CD4-positive, alpha-beta T cell treated with Interferon gamma for 1 hour (primary cell): Measurements from ENCODE around the gene GLI2.

ENCODE experiments used
- DNase-seq: peaks from one replicate; pipeline ENCODE4 v3.0.0-alpha.2; 2020

Gene GLI2

GRCh38 chr2:120715941-120716340 is 19.7 kb upstream of the GLI2 start:
- DNase-seq: no peak

DNA sequence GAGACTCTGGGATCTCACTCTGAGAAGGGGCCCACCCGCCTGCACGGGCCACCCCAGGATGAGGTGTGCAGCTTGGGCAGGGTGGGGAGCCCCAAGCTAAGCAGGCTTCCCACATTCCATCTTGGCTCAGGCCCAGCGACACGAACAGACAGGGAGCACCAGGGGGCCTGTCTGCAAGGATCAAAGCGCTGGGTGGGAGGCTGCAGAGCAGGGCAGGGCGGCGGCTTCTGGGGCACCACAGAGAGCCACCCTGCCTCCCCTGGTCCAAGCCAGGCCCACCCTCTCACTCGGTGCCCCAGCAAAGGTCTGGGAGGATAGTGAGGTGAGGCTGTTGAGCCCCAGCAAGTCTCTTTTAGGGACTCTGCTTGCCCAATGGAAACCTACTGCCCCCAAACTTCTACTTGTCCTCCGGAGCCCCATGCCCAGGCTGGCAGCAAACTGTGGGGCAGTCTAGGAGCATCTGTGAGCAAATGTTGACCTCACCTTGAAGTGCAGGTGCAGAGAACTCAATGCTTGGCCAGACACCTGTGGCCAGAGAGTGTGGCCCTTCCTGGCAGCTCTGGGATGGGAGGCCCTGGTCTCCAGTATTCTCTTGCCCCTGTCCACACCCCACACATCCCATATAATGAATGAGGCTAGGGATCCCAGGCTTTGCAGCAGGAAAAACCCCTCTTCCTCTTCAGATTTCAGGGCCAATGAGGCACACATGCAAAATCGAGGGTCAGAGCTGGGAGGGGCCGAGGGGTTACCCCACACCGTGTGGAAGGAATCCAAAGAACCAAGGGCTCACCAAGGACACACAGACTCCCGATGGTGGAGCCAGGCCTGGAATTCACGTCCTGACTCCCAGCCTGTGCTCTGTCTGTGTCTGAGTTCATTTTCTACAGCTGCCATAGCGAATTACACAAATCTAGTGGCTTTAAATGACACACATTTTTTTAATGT is 18.8 kb upstream of the GLI2 start:
- no peak for DNase-seq

GRCh38 chr2:120719491-120719890 is 16.2 kb upstream of the GLI2 start:
- DNase-seq: no peak

- no peak for DNase-seq
These were observed 15.4 kb upstream of the GLI2 start for GRCh38 chr2:120720231-120720630.

DNA sequence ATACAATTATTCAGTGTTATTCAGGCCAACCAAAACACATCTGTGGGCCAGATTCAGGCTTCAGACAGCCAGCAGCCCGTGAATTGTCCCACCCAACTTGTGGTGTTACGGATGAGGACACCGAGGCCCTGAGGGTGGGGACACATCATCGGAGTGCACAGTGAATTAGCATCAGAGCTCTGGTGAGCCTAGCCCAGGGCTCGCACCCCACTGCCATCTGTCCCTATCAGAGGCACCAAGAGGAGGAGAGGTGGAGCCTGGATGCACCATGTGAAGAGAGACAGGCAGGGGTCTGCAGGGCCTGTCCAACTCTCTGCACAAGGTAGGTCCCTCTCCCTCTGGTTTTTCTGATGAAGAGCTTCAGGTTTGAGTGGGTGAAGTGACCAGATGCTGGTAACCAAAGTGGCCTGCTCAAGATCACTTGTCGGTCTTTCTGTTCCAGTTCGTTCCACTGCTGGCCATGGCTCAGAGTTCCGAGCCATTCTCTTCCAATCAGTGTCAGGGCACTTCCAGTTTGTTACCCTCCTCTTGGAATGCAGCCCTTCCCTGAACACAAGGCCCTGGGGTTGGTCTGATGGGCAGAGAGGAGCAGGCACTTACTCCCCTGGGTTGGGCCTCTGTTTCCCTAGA is 14.8 kb upstream of the GLI2 start:
- no peak for DNase-seq

DNA sequence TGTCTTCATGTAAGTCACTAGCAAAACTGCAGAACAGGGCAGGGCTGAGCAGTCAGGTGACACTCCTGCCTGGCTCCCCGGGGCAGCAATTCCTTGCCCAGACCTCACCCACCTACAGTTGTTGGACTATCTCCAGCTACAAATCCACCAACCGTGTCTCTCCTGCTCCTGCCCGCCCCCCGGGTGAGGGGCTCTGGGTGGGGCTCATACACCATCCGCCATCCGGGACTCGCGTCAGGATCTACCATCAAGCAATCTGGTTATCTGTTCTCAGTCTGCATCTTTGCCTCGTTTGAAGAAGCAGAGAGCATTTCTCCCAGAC is 13.5 kb upstream of the GLI2 start:
- no peak for DNase-seq

- DNase-seq: no peak
These were observed 12.9 kb upstream of the GLI2 start for GRCh38 chr2:120722568-120723421.

- no peak for DNase-seq
These were observed 9.4 kb upstream of the GLI2 start for GRCh38 chr2:120726245-120726644.

GRCh38 chr2:120729406-120730399 is 6.0 kb upstream of the GLI2 start:
- DNase-seq: no peak

- DNase-seq: no peak
These were observed 4.5 kb upstream of the GLI2 start for GRCh38 chr2:120731175-120731574.

DNA sequence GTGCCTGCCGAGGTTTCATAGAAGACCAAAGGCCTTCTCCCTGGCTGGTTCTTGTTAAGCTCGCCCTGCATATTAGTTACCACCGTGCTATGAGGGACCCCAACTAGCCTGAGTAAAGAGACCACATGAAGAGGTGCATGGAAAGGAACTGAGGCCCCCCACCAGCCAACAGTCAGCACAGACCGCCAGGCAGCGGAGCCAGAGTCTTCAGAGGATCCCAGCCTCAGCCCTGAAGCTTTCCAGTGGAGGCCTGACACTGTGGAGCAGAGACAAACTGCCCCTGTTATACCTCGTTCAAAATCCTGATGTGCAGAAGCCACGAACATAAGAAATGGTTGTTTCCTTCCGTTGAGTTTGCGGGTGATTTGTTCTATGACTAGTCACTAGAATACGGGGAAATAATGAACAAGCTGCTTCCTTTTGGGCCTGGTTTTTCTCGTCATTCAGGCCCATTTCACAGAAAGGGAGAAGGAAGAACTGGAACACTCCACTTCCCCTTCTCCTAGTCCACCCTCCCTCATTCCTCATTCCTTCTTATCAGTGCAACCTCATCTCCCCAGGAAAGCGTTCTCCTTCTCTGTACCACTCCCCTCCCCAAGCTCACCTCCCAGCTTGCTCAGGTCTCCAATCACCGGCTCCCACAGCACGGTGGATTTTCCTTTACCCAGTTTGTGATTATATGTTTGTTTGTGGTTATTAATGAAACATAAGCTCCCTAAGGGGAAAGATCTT is 3.0 kb upstream of the GLI2 start:
- DNase-seq: no peak

DNA sequence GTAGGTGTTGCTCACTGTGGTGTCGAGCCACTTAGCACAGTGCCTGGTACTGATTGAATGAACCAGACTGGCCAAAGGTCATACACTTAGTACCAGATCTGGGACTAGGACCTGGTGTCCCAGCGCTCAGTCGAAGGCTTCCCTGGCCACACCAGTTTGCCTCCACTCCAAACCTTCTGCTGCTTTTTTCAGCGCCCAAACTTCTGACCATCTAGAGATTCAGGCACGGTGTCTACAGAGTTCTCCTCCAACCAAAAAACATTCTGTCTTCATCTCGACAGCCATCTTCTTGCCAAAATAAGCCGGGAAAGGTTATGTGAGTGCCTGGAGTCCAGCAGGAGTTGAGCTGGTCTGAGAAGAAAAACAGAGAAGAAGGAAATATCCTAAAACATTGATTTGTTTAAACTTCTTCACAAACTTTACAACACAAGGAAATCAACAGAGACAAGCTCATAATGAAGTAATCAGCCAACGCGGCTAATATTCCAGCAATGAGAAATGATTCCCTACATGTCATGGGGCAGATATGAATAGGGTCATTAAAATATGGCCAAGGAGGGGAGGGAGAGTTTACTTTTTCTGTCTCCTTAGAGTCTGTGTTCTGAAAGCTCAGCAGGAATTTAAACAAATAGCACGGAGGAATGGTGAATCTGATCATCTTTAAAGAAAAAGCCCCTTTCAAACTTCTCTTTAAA is 2.3 kb upstream of the GLI2 start:
- no peak for DNase-seq

GRCh38 chr2:120734930-120735651 is 577 bp upstream of the GLI2 start:
- no peak for DNase-seq

DNA sequence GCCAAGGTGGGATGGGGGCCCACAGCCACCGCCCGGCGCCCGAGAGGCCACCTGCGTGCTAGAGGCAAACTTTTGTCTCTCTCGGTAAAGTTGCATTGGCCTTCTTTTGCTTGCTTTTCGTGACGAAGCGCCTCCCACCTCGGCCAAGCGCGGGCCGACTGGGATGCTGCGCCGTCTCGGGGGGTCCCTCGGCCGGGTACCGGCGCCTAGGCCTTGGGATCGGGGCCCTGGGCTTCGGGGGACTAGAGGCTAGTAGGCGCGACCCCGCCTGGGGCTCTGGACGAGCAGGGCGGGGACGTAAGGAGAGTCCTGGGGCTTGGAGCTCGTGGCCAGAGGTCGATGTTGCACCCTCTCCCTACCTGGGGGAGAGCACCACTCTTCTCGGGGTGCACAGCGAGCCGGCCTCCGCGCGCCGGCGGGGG is 545 bp downstream of the GLI2 start:
- no peak for DNase-seq

DNA sequence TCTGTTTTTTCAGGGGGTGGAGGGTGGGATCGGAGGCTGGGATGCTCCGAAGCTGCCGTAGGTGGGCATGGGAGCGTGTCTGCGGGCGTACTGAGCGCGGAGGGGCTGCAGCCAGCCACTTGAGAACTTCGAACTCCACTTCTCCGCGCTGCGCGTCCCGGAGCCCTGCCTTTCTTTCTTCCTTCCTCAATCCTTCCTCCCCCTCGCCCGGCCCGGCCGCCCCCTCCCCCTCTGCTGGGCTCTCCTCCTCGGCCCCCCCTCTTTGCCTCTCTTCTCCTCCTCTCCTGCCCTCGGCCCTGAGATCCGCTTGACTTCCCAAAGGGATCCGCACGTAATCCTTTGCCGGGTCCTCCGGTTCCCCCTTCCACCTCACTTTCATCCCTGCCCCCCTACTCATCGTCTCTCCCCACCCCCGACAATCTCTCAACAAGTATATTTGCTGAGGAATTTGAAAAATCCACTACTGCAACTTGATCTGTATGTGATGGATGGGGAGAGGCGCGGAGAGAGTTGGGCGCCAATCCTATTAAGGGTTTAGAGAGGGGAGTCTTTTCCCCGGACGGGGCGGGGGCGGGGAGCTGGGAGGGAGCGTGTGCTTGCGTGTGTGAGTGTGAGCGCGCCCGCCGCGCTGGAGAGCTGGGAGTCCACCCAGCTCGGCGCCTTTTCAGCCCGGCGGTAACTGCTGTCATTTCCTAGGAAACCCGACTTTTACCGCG is 1.1 kb downstream of the GLI2 start:
- DNase-seq: no peak

DNA sequence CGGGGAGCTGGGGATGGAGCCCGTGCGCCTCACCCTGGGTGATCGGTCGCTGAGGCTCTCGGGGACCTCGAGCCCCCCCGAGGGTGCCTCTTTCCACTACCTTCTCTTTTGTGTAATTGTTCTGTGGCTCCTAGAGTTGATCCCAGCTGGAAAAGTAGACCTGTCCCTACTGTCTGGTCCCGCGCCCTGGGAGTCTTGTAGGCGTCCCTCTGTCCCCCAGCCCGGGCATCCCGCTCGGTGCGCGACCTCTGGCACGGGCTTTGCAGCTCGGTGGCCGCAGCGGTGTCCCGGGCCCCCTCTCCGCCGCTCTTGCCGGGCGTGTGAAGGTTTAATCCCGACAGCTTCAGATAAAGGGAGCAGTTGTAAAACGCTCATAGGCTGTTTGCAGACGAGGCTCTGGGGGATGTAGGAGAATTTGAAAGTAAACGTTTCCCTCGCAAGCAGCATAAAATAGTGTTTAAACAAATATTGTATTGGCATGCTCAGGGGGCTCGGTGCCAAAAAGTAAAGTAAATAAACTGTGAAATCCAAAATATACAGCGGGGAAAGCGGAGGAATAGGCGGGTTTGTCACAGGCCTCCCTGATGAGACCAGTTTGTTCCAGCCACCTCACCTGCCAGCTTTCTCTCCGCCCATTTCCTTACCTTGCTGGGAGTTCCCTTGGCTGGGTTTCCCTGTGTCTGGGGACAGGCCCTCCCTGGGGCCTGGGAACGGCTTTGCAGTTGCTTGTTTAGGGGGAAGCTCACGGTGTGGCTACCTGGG is 1.9 kb downstream of the GLI2 start:
- no peak for DNase-seq

DNA sequence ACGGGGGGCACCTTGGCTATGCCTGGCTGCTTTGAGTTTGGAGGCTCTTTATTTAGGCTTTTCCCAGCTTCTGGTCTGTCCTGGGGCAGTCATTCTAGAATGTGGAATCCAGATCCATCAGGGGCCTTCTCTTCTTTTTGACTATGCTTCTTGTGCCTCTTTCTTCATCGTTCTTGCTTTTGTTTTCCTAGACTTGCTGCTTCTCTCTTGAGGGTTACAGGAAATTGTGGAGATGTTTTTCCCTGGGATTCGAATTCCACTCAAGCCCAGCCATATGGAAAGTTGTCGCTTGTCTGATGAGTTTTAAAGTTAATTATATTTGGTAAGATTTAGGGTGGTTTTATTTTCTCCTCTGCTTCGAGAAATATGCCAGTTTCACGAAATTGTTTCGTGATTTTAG is 2.4 kb downstream of the GLI2 start:
- DNase-seq: no peak

- no peak for DNase-seq
These were observed 3.2 kb downstream of the GLI2 start for GRCh38 chr2:120738786-120739437.
